SK-N-SH (cell line): Measurements from ENCODE around the gene CEBPG. TPM values are rescaled to one million over a fixed set of nuclear protein-coding genes. Genes with fewer than 3 reads are reported as not detected.

Experiments
- CTCF ChIA-PET: fragments of 300-600, 350-600 bp; formaldehyde crosslinking; extraction: SDS; loops from one replicate; lab custom pipeline; 2021; lab: Yijun Ruan, JAX
- POLR2A ChIA-PET: fragments of 350-600 bp; sonication (Branson Sonifier 250); formaldehyde crosslinking; extraction: SDS; loops from one replicate; lab custom pipeline; 2020; ENCODE audit warnings: antibody characterized with exemption, inconsistent platforms; lab: Yijun Ruan, JAX
- DNase-seq: peaks from one replicate; pipeline ENCODE4 v3.0.0; 2012
- H2AFZ ChIP-seq: fragments of 200-600 bp; sonication (generic); 2 replicates; pipeline ENCODE4 v1.8.1; 2016; ENCODE audit warnings: antibody characterized with exemption, mild to moderate bottlenecking, low read depth
- H3F3A ChIP-seq: fragments of 200-600 bp; sonication (generic); replicated peaks from 2 replicates; pipeline ENCODE3; 2016; ENCODE audit warnings: antibody characterized with exemption, mild to moderate bottlenecking; ENCODE audit not compliant: insufficient read depth
- H3K27ac ChIP-seq, 2 experiments: fragments of 200-500 bp in 1 of 2; fragments of 200-600 bp in 1 of 2; sonication (Bioruptor generic) in 1 of 2; sonication (generic), shearing (Covaris generic) in 1 of 2; 2 replicates each; pipeline versions ENCODE4 v1.5.1 to v1.6.1; 2014 to 2016; ENCODE audit warnings: low read depth in 2 of 2, inconsistent platforms in 1 of 2, low read length in 1 of 2, mild to moderate bottlenecking in 1 of 2, mixed read lengths in 1 of 2
- H3K27me3 ChIP-seq: fragments of 200-600 bp; sonication (generic), shearing (Covaris generic); 2 replicates; pipeline ENCODE4 v1.6.1; 2016; ENCODE audit warnings: mixed run types; ENCODE audit not compliant: insufficient read depth
- H3K36me3 ChIP-seq, 2 experiments: fragments of 200-500 bp in 1 of 2; fragments of 200-600 bp in 1 of 2; sonication (Bioruptor generic) in 1 of 2; sonication (generic) in 1 of 2; replicated peaks in 1 of 2; 2 replicates each; pipeline versions ENCODE3 to v1.5.1; 2014 to 2016; ENCODE audit warnings: low read length in 1 of 2, mild to moderate bottlenecking in 1 of 2; ENCODE audit not compliant: insufficient read depth in 2 of 2, control insufficient read depth in 1 of 2
- H3K4me1 ChIP-seq, 2 experiments: fragments of 200-500 bp in 1 of 2; fragments of 200-600 bp in 1 of 2; sonication (Bioruptor generic) in 1 of 2; sonication (generic), shearing (Covaris generic) in 1 of 2; 2 replicates each; pipeline versions ENCODE4 v1.5.1 to v1.6.1; 2014 to 2016; ENCODE audit warnings: low read depth in 1 of 2, low read length in 1 of 2, mixed run types in 1 of 2; ENCODE audit not compliant: insufficient read depth in 2 of 2, control insufficient read depth in 1 of 2
- H3K4me2 ChIP-seq: fragments of 200-600 bp; sonication (generic), shearing (Covaris generic); 2 replicates; pipeline ENCODE4 v1.6.1; 2017; ENCODE audit warnings: mixed run types
- H3K4me3 ChIP-seq, 2 experiments: fragments of 200-500 bp in 1 of 2; fragments of 200-600 bp in 1 of 2; sonication (Bioruptor generic) in 1 of 2; sonication (generic), shearing (Covaris generic) in 1 of 2; 2 replicates each; pipeline versions ENCODE4 v1.5.1 to v1.8.1; 2014 to 2016; ENCODE audit warnings: low read depth in 2 of 2, inconsistent platforms in 1 of 2, low read length in 1 of 2, mild to moderate bottlenecking in 1 of 2, mixed read lengths in 1 of 2, moderate library complexity in 1 of 2
- H3K79me2 ChIP-seq: fragments of 200-600 bp; sonication (generic); 2 replicates; pipeline ENCODE4 v1.8.1; 2017; ENCODE audit warnings: mild to moderate bottlenecking; ENCODE audit not compliant: insufficient read depth
- H3K9ac ChIP-seq: fragments of 200-600 bp; sonication (generic); 2 replicates; pipeline ENCODE4 v1.6.1; 2017; ENCODE audit warnings: mixed run types
- H3K9me2 ChIP-seq: fragments of 200-600 bp; sonication (generic); 2 replicates; pipeline ENCODE4 v1.6.1; 2017; ENCODE audit warnings: mixed run types
- H3K9me3 ChIP-seq: fragments of 200-600 bp; sonication (generic); 2 replicates; pipeline ENCODE4 v1.6.1; 2017; ENCODE audit warnings: mixed run types, mild to moderate bottlenecking, moderate library complexity
- H4K20me1 ChIP-seq: fragments of 200-600 bp; sonication (generic); 2 replicates; pipeline ENCODE4 v1.6.1; 2017; ENCODE audit warnings: mild to moderate bottlenecking, mixed run types; ENCODE audit not compliant: insufficient read depth
- CHD2 ChIP-seq: fragments of 150-350 bp; IDR thresholded peaks from 2 replicates; pipeline ENCODE4 v1.6.1; 2018; ENCODE audit warnings: low read length; ENCODE audit not compliant: partially characterized antibody
- CTCF ChIP-seq: fragments of 200-600 bp; sonication (generic); IDR thresholded peaks from 2 replicates; pipeline ENCODE4 v1.6.1; 2017; ENCODE audit warnings: antibody characterized with exemption, mild to moderate bottlenecking, moderate library complexity
- ELF1 ChIP-seq: IDR thresholded peaks from 2 replicates; pipeline ENCODE4 v1.4.0; 2012
- EZH2phosphoT487 ChIP-seq: fragments of 200-600 bp; sonication (generic); IDR thresholded peaks from 2 replicates; pipeline ENCODE4 v1.6.1; 2017; ENCODE audit warnings: low read depth, mixed run types, mild to moderate bottlenecking, antibody characterized with exemption, moderate library complexity, borderline replicate concordance
- FOSL2 ChIP-seq: IDR thresholded peaks from 2 replicates; pipeline ENCODE4 v1.4.0; 2012; ENCODE audit warnings: low read depth, mild to moderate bottlenecking, moderate library complexity, borderline replicate concordance
- GATA2 ChIP-seq: sonication (generic); formaldehyde crosslinking; IDR thresholded peaks from 2 replicates; pipeline ENCODE4 v1.5.0; 2020; ENCODE audit warnings: mild to moderate bottlenecking, missing genetic modification reagents
- JUND ChIP-seq: IDR thresholded peaks from 2 replicates; pipeline ENCODE4 v1.4.0; 2012
- PBX3 ChIP-seq: IDR thresholded peaks from 2 replicates; pipeline ENCODE4; 2012
- POLR2AphosphoS5 ChIP-seq: IDR thresholded peaks from 2 replicates; pipeline ENCODE4 v1.6.1; 2012; ENCODE audit warnings: low read depth, low read length
- RAD21 ChIP-seq: IDR thresholded peaks from 2 replicates; pipeline ENCODE4 v1.6.1; 2012; ENCODE audit warnings: mild to moderate bottlenecking, low read length
- REST ChIP-seq: IDR thresholded peaks from 2 replicates; pipeline ENCODE4 v1.6.1; 2012; ENCODE audit warnings: mild to moderate bottlenecking, low read depth, low read length, moderate library complexity
- RFX5 ChIP-seq: IDR thresholded peaks from 2 replicates; pipeline ENCODE4 v1.6.1; 2012; ENCODE audit warnings: mild to moderate bottlenecking, improper control_type of control experiment, low read length
- SMC3 ChIP-seq: IDR thresholded peaks from 2 replicates; pipeline ENCODE4 v1.6.1; 2012; ENCODE audit warnings: low read depth, low read length, improper control_type of control experiment
- TCF12 ChIP-seq: IDR thresholded peaks from 2 replicates; pipeline ENCODE4 v1.4.0; 2012
- USF2 ChIP-seq: fragments of 150-350 bp; IDR thresholded peaks from 2 replicates; pipeline ENCODE4 v1.6.1; 2017; ENCODE audit warnings: antibody characterized with exemption, low read length, low read depth, borderline replicate concordance
- WGBS: methylation state at CpG from one replicate; pipeline ENCODE4 v1.1.6; 2017; ENCODE audit warnings: low lambda C conversion rate; 5-methylcytosine and 5-hydroxymethylcytosine counted together
- polyA plus RNA-seq, 3 experiments: library from polyadenylated mRNA; depleted of rRNA; stranded (reverse); fragments of >200 nt; gene quantifications; 2 replicates each; pipeline ENCODE4 v1.2.3, GENCODE V29; 2012

The CEBPG gene
- polyA plus RNA-seq, 1 of the 3 experiments (the other 2 are of a cell fraction): 9.1 TPM

GRCh38 chr19:33406521-33407139, 33.1 kb downstream of the CEBPG start:
- CTCF ChIA-PET: interaction anchor here (0.6 to 22.5 kb wide), 71 partner anchors 12 to 1306 kb away, joined by 3 to 511 read pairs (median 4); partner anchors contain the start of genes CEBPA, CEP89, FAAP24 and SLC7A10

More at GRCh38 chr19:33406521-33407139, 33.1 kb downstream of the CEBPG start:
- no peak overlapping the region for H2AFZ ChIP-seq
- no peaks in the 10 kb centered on the region for H3K79me2 ChIP-seq
- no peak overlapping the region for H3K9ac ChIP-seq
- no peaks in the 10 kb centered on the region for H3F3A ChIP-seq
- no peaks in the 10 kb centered on the region for H3K9me3 ChIP-seq
- TF ChIP-seq RFX5 (no peak), FOSL2 (no peak), EZH2phosphoT487 (no peak), PBX3 (no peak), JUND (no peak), CHD2 (peak; percentile 32), TCF12 (no peak), SMC3 (peak; percentile 87), REST (no peak), USF2 (no peak), CTCF (peak; percentile 83), POLR2AphosphoS5 (no peak), RAD21 (peak; percentile 91), GATA2 (CRISPR knock-in tag) (no peak), ELF1 (no peak)
- TF ChIP-seq, all 33 proteins: peak for 4
- peak; percentile 94 for DNase-seq
- Histone ChIP-seq H3K4me2 (no peak overlapping the region), H3K4me1 (peaks cover 0 to 28% of the 10 kb centered on the region in 2 experiments; a peak in 1 of 4 replicates), H3K9me2 (no peaks in the 10 kb centered on the region), H3K27ac (no peak overlapping the region; a peak in 1 of 4 replicates), H3K4me3 (no peak overlapping the region), H3K27me3 (no peaks in the 10 kb centered on the region), H4K20me1 (no peaks in the 10 kb centered on the region), H3K36me3 (no peaks in the 10 kb centered on the region)
- POLR2A ChIA-PET: no interaction called here
- 15% methylated on average over 4 of the region's 13 CpGs for WGBS
